HAP-1 (cell line): ENCODE data around the gene HNF1A.

Source experiments
- DNase-seq, 2 experiments: peaks; one replicate each; pipeline ENCODE4 v3.0.0-alpha.2; 2016 to 2020; ENCODE audit warnings: low spot score in 2 of 2
- H3K27me3 ChIP-seq: fragments of 250-450 bp; sonication (Bioruptor Pico); 2 replicates; pipeline ENCODE4 v1.5.1; 2020; ENCODE audit warnings: low read depth, mild to moderate bottlenecking, moderate library complexity
- H3K36me3 ChIP-seq: fragments of 250-450 bp; sonication (Bioruptor Pico); replicated peaks from 2 replicates; pipeline ENCODE4 v1.5.1; 2020; ENCODE audit warnings: mild to moderate bottlenecking
- H3K4me1 ChIP-seq: fragments of 250-450 bp; sonication (Bioruptor Pico); 2 replicates; pipeline ENCODE4 v1.5.1; 2020; ENCODE audit warnings: mild to moderate bottlenecking
- H3K4me3 ChIP-seq: fragments of 250-450 bp; sonication (Bioruptor Pico); 2 replicates; pipeline ENCODE4 v1.5.1; 2020; ENCODE audit warnings: mild to moderate bottlenecking, moderate library complexity
- H3K9me3 ChIP-seq: fragments of 250-450 bp; sonication (Bioruptor Pico); 2 replicates; pipeline ENCODE4 v1.5.1; 2020; ENCODE audit warnings: mild to moderate bottlenecking, moderate library complexity
- in situ Hi-C: fragments of 300-500 bp; cut with MboI; formaldehyde crosslinking; loops from 3 replicates; pipeline ENCODE4 v1.14.3; 2020; ENCODE audit warnings: low sequenced_read_pairs, inconsistent platforms, mixed read lengths

The HNF1A gene

DNA sequence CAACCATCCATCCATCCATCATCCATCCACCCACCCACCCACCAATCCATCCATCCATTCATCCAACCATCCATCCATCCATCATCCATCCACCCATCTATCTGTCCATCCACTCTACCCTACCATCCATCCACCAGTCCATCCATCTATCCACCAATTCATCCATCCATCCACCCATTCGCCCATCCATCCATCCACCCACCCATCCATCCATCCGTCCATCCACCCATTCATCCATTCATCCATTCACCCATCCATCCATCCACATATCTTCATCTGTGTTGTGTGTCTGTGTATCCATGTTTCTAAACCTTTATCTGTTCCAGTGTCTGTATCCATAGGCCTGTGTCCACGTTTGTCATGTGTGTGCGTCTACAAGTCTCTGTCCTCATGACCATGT, 9.9 kb downstream of the HNF1A start:
- Histone ChIP-seq H3K4me1 (no peaks in the 10 kb centered on the region), H3K4me3 (no peak overlapping the region), H3K27me3 (no peaks in the 10 kb centered on the region; the same call in 1 of the 2 replicates), H3K9me3 (no peaks in the 10 kb centered on the region), H3K36me3 (no peaks in the 10 kb centered on the region)
- in situ Hi-C loops, result no loop called here
- no peak for DNase-seq

DNA sequence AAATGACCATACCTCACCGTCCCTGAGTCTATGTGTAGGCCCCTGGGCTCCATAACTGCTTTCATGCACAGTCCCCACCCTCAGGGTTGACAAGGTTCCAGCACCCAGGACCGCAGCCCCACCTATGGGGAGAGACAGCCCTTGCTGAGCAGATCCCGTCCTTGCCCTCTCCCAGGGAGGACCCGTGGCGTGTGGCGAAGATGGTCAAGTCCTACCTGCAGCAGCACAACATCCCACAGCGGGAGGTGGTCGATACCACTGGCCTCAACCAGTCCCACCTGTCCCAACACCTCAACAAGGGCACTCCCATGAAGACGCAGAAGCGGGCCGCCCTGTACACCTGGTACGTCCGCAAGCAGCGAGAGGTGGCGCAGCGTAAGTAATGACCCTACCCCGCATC, 10.3 kb downstream of the HNF1A start:
- in situ Hi-C loops, result no loop called here
- H3K9me3 ChIP-seq, result no peaks in the 10 kb centered on the region
- H3K36me3 ChIP-seq, result no peaks in the 10 kb centered on the region
- H3K27me3 ChIP-seq, result no peaks in the 10 kb centered on the region; the same call in 1 of the 2 replicates
- no peak for DNase-seq
- no peak overlapping the region for H3K4me3 ChIP-seq
- H3K4me1 ChIP-seq, result no peaks in the 10 kb centered on the region

GRCh38 chr12:120989687-120990086, 11.3 kb downstream of the HNF1A start:
- in situ Hi-C loops, result no loop called here
- DNase-seq, result no peak
- H3K27me3 ChIP-seq, result no peaks in the 10 kb centered on the region; the same call in 1 of the 2 replicates
- no peak overlapping the region for H3K4me3 ChIP-seq
- no peaks in the 10 kb centered on the region for H3K36me3 ChIP-seq
- H3K4me1 ChIP-seq, result no peaks in the 10 kb centered on the region
- no peaks in the 10 kb centered on the region for H3K9me3 ChIP-seq

DNA sequence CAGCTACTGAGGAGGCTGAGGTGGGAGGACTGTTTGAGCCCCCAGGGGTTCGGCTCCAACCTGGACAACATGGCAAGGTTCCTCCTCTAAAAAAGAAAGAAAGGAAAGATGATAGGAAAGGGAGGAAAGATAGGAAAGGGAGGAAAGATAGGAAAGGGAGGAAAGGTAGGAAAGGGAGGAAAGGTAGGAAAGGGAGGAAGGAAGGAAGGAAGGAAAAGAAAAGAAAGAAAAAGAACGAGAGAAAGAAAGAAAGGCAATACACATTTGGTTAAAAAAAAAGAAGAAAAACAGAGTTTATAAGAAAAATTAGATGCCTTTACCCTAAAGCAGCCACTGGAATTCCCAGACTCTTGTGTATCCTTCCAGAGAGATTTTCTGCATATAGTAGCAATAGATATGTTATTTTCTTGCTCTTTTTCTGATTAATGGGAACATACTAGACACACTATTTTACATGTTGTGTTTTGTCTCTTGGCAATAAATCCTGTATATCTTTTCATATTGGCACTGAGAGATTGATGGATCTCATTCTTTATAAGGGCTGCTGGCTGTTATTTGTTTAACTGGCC, 12.2 kb downstream of the HNF1A start:
- Histone ChIP-seq H3K27me3 (no peaks in the 10 kb centered on the region; the same call in 1 of the 2 replicates), H3K9me3 (no peaks in the 10 kb centered on the region), H3K36me3 (no peaks in the 10 kb centered on the region), H3K4me1 (no peaks in the 10 kb centered on the region), H3K4me3 (no peak overlapping the region)
- no peak for DNase-seq
- in situ Hi-C loops, result no loop called here

- Histone ChIP-seq H3K36me3 (no peaks in the 10 kb centered on the region), H3K4me3 (no peak overlapping the region), H3K9me3 (no peaks in the 10 kb centered on the region), H3K27me3 (no peaks in the 10 kb centered on the region; the same call in 1 of the 2 replicates), H3K4me1 (no peaks in the 10 kb centered on the region)
- in situ Hi-C loops, result no loop called here
- no peak for DNase-seq
Observed at GRCh38 chr12:120991965-120992364, 13.6 kb downstream of the HNF1A start.

DNA sequence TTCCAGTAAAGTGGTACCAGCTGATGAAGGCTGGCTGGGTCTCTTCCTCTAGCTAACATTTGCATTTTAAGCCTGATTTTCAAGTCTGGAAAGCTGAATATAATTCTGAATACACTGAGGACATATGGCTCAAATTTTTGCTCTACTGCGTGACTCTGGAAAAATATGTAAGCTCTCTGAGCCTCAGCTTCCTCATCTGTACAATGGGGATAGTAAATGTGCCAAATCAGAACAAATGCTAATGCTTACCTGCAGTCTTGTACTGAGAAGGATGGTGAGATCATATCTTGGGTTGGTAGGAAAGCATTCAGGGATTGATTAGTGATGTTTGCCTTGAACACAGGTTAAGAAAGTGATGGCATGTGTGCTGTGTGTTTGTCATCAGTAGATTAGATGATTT, 14.6 kb downstream of the HNF1A start:
- no peak for DNase-seq
- Histone ChIP-seq H3K4me3 (no peak overlapping the region), H3K9me3 (no peaks in the 10 kb centered on the region), H3K4me1 (no peaks in the 10 kb centered on the region), H3K36me3 (no peaks in the 10 kb centered on the region), H3K27me3 (no peaks in the 10 kb centered on the region; the same call in 1 of the 2 replicates)
- in situ Hi-C loops, result no loop called here

DNA sequence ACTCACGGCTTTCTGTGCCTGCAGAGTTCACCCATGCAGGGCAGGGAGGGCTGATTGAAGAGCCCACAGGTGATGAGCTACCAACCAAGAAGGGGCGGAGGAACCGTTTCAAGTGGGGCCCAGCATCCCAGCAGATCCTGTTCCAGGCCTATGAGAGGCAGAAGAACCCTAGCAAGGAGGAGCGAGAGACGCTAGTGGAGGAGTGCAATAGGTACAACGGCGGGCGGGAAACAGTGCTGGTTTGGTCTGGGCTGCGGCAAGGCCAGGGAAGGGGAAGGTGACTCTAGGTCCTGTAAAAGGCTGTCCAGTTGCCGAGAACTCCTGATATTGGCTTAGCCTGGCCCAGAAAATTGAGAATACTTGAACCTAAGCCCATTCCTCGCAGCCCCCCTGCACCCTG, 15.2 kb downstream of the HNF1A start:
- H3K36me3 ChIP-seq, result no peaks in the 10 kb centered on the region
- no peaks in the 10 kb centered on the region for H3K4me1 ChIP-seq
- H3K4me3 ChIP-seq, result no peak overlapping the region
- no peaks in the 10 kb centered on the region; the same call in 1 of the 2 replicates for H3K27me3 ChIP-seq
- in situ Hi-C loops, result no loop called here
- no peak for DNase-seq
- no peaks in the 10 kb centered on the region for H3K9me3 ChIP-seq

DNA sequence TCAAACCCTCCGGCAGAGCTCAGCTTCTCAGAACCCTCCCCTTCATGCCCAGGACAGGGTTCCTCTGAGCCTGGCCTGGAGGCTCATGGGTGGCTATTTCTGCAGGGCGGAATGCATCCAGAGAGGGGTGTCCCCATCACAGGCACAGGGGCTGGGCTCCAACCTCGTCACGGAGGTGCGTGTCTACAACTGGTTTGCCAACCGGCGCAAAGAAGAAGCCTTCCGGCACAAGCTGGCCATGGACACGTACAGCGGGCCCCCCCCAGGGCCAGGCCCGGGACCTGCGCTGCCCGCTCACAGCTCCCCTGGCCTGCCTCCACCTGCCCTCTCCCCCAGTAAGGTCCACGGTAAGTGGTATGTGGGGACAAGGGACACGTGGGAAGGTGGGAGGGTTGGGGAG, 15.7 kb downstream of the HNF1A start:
- no peaks in the 10 kb centered on the region for H3K36me3 ChIP-seq
- H3K4me1 ChIP-seq, result no peaks in the 10 kb centered on the region
- in situ Hi-C loops, result no loop called here
- DNase-seq, result no peak
- no peak overlapping the region for H3K4me3 ChIP-seq
- H3K9me3 ChIP-seq, result no peaks in the 10 kb centered on the region
- no peaks in the 10 kb centered on the region; the same call in 1 of the 2 replicates for H3K27me3 ChIP-seq

- in situ Hi-C loops, result no loop called here
- no peak overlapping the region for H3K4me3 ChIP-seq
- H3K9me3 ChIP-seq, result no peaks in the 10 kb centered on the region
- no peaks in the 10 kb centered on the region for H3K4me1 ChIP-seq
- no peaks in the 10 kb centered on the region for H3K36me3 ChIP-seq
- DNase-seq, result no peak
- no peaks in the 10 kb centered on the region; the same call in 1 of the 2 replicates for H3K27me3 ChIP-seq
Observed at GRCh38 chr12:120994589-120995337, 16.4 kb downstream of the HNF1A start.

GRCh38 chr12:120996133-120996746, 17.9 kb downstream of the HNF1A start:
- Histone ChIP-seq H3K9me3 (no peaks in the 10 kb centered on the region), H3K36me3 (no peaks in the 10 kb centered on the region), H3K27me3 (no peaks in the 10 kb centered on the region), H3K4me1 (no peaks in the 10 kb centered on the region), H3K4me3 (no peak overlapping the region)
- in situ Hi-C loops, result no loop called here
- no peak for DNase-seq

- DNase-seq, result no peak
- Histone ChIP-seq H3K36me3 (no peaks in the 10 kb centered on the region; the same call in 1 of the 2 replicates), H3K4me3 (no peak overlapping the region), H3K9me3 (no peaks in the 10 kb centered on the region), H3K27me3 (no peaks in the 10 kb centered on the region), H3K4me1 (no peaks in the 10 kb centered on the region)
- in situ Hi-C loops, result no loop called here
Observed at GRCh38 chr12:120997448-120997847, 19.1 kb downstream of the HNF1A start.

GRCh38 chr12:120998435-120998834, 20.1 kb downstream of the HNF1A start:
- no peak for DNase-seq
- in situ Hi-C loops, result no loop called here
- no peaks in the 10 kb centered on the region for H3K27me3 ChIP-seq
- no peak overlapping the region for H3K4me3 ChIP-seq
- H3K4me1 ChIP-seq, result no peaks in the 10 kb centered on the region
- H3K9me3 ChIP-seq, result no peaks in the 10 kb centered on the region
- peaks cover 4% of the 10 kb centered on the region; the same call in 1 of the 2 replicates for H3K36me3 ChIP-seq

DNA sequence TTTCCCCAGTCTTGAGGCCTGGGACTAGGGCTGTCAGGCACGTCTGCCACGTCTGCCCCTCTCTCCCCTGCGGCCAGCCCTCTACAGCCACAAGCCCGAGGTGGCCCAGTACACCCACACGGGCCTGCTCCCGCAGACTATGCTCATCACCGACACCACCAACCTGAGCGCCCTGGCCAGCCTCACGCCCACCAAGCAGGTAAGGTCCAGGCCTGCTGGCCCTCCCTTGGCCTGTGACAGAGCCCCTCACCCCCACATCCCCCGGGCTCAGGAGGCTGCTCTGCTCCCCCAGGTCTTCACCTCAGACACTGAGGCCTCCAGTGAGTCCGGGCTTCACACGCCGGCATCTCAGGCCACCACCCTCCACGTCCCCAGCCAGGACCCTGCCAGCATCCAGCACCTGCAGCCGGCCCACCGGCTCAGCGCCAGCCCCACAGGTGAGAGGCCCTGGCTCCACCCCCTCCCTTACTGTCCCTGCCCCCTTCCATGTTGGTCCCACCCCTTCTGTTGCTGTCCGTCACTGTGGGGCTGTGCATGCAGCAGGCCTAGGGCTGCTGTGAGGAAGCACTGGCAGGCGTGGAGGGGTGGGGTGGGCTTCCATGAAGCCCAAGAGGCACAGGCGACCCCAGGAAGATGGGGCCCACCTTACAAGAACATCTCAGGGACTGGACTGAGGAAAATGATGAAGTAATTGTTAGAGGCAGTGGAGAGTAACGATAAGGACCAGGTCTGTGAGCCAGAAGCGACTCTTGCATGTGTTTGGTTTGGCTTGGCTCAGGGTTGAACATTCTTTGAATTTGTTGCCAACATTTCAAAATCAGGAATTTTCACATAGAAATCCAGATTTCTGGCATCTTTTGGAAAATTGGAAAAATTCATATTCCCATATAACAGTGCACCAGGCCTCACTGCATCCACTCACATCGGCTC, 21.1 kb downstream of the HNF1A start:
- no peaks in the 10 kb centered on the region for H3K27me3 ChIP-seq
- no peaks in the 10 kb centered on the region for H3K4me1 ChIP-seq
- H3K36me3 ChIP-seq, result peaks cover 14% of the 10 kb centered on the region
- DNase-seq, result no peak
- no peaks in the 10 kb centered on the region for H3K9me3 ChIP-seq
- H3K4me3 ChIP-seq, result no peak overlapping the region
- in situ Hi-C loops, result no loop called here
